WTC11 (cell line): ENCODE results near the gene CMTR1. TPM values are rescaled to one million over a fixed set of nuclear protein-coding genes. Genes with fewer than 3 reads are reported as not detected.

Source experiments
- ATAC-seq: fragments of 200-7000 bp; cut with Tn5 transposase; 2 replicates; pipeline ENCODE4 v1.10.0; 2021; ENCODE audit warnings: mild to moderate bottlenecking, moderate library complexity
- CTCF ChIA-PET: fragments of 300-600 bp; sonication (Branson Sonifier 250); formaldehyde crosslinking; loops from one replicate; lab custom pipeline; 2021; ENCODE audit warnings: antibody characterized with exemption; lab: Charles Lee
- POLR2A ChIA-PET: fragments of 350-600 bp; sonication (Branson Sonifier 250); formaldehyde crosslinking; loops from one replicate; lab custom pipeline; 2021; ENCODE audit warnings: antibody characterized with exemption; lab: Charles Lee
- DNase-seq: peaks from one replicate; pipeline ENCODE4 v3.0.0; 2021; ENCODE audit warnings: low spot score
- H3K27ac Mint-ChIP-seq: 2 replicates; pipeline ENCODE4 v1.8.0; 2021; ENCODE audit warnings: mixed read lengths
- H3K27me3 Mint-ChIP-seq: 2 replicates; pipeline ENCODE4 v1.8.0; 2021; ENCODE audit warnings: low read depth, mild to moderate bottlenecking, moderate library complexity, mixed read lengths
- H3K36me3 Mint-ChIP-seq: 2 replicates; pipeline ENCODE4 v1.8.0; 2021; ENCODE audit warnings: mixed read lengths
- H3K4me1 Mint-ChIP-seq: 2 replicates; pipeline ENCODE4 v1.8.0; 2022; ENCODE audit warnings: mixed read lengths
- H3K4me3 Mint-ChIP-seq: 2 replicates; pipeline ENCODE4 v1.8.0; 2021; ENCODE audit warnings: mild to moderate bottlenecking, moderate library complexity, mixed read lengths
- H3K9me3 Mint-ChIP-seq: 2 replicates; pipeline ENCODE4 v1.8.0; 2021; ENCODE audit warnings: mixed read lengths
- CBFB ChIP-seq: sonication (generic); formaldehyde crosslinking; IDR thresholded peaks from 2 replicates; pipeline ENCODE4 v1.8.1; 2022; ENCODE audit warnings: mild to moderate bottlenecking, low read depth, missing genetic modification reagents
- CDX4 ChIP-seq: fragments of 250-450 bp; sonication (Bioruptor Pico); IDR thresholded peaks from 2 replicates; pipeline ENCODE4 v1.9.0; 2021; ENCODE audit warnings: moderate library complexity, mild to moderate bottlenecking, inconsistent platforms, borderline replicate concordance
- E2F1 ChIP-seq: sonication (generic); formaldehyde crosslinking; IDR thresholded peaks from 2 replicates; pipeline ENCODE4 v1.8.0; 2022; ENCODE audit warnings: mild to moderate bottlenecking, missing genetic modification reagents
- E2F5 ChIP-seq: sonication (generic); formaldehyde crosslinking; IDR thresholded peaks from 2 replicates; pipeline ENCODE4 v1.8.1; 2022; ENCODE audit warnings: mild to moderate bottlenecking, moderate library complexity, missing genetic modification reagents
- FOXP1 ChIP-seq: sonication (generic); formaldehyde crosslinking; IDR thresholded peaks from 2 replicates; pipeline ENCODE4 v1.8.0; 2022; ENCODE audit warnings: missing genetic modification reagents, mild to moderate bottlenecking, moderate library complexity, borderline replicate concordance
- GABPB1 ChIP-seq: sonication (generic); formaldehyde crosslinking; IDR thresholded peaks from 2 replicates; pipeline ENCODE4 v1.8.1; 2023; ENCODE audit warnings: mild to moderate bottlenecking, missing genetic modification reagents
- IRF1 ChIP-seq: sonication (generic); formaldehyde crosslinking; IDR thresholded peaks from 2 replicates; pipeline ENCODE4 v1.8.0; 2023; ENCODE audit warnings: missing genetic modification reagents
- JAZF1 ChIP-seq: fragments of 250-450 bp; sonication (Bioruptor Pico); IDR thresholded peaks from 2 replicates; pipeline ENCODE4 v1.9.0; 2021; ENCODE audit warnings: moderate library complexity, mild to moderate bottlenecking, inconsistent platforms
- MYBL2 ChIP-seq: sonication (generic); formaldehyde crosslinking; IDR thresholded peaks from 2 replicates; pipeline ENCODE4 v1.8.1; 2023; ENCODE audit warnings: mild to moderate bottlenecking, moderate library complexity, missing genetic modification reagents
- PREB ChIP-seq: sonication (generic); formaldehyde crosslinking; IDR thresholded peaks from 2 replicates; pipeline ENCODE4 v1.8.1; 2022; ENCODE audit warnings: mild to moderate bottlenecking, missing genetic modification reagents, moderate library complexity, borderline replicate concordance
- RELA ChIP-seq: sonication (generic); formaldehyde crosslinking; IDR thresholded peaks from 2 replicates; pipeline ENCODE4 v1.8.1; 2022; ENCODE audit warnings: missing genetic modification reagents, mild to moderate bottlenecking, borderline replicate concordance
- SMAD4 ChIP-seq: sonication (generic); formaldehyde crosslinking; IDR thresholded peaks from 2 replicates; pipeline ENCODE4 v1.8.0; 2022; ENCODE audit warnings: mild to moderate bottlenecking, missing genetic modification reagents
- USF1 ChIP-seq: sonication (generic); formaldehyde crosslinking; IDR thresholded peaks from 2 replicates; pipeline ENCODE4 v1.8.0; 2022; ENCODE audit warnings: mild to moderate bottlenecking, missing genetic modification reagents
- ZNF121 ChIP-seq: sonication (generic); formaldehyde crosslinking; IDR thresholded peaks from 2 replicates; pipeline ENCODE4 v1.8.0; 2023; ENCODE audit warnings: missing genetic modification reagents
- ZNF512 ChIP-seq: sonication (generic); formaldehyde crosslinking; IDR thresholded peaks from 2 replicates; pipeline ENCODE4 v1.8.1; 2022; ENCODE audit warnings: missing genetic modification reagents, borderline replicate concordance
- total RNA-seq: library from RNA; stranded (reverse); gene quantifications from 3 replicates; pipeline ENCODE4 v1.2.3, GENCODE V29; 2021

CMTR1 gene
- total RNA-seq, 1 experiment from 2014 or later: 38.6 TPM

- no peak for TF ChIP-seq PREB
- TF ChIP-seq CDX4 (CRISPR knock-in tag): no peak
- no peak for TF ChIP-seq MYBL2 (CRISPR knock-in tag)
- no peak for TF ChIP-seq USF1
- TF ChIP-seq IRF1 (CRISPR knock-in tag): no peak
- TF ChIP-seq ZNF121 (CRISPR knock-in tag): no peak
- TF ChIP-seq JAZF1 (CRISPR knock-in tag): no peak
- no peak for TF ChIP-seq FOXP1 (CRISPR knock-in tag)
- no peak for TF ChIP-seq GABPB1 (CRISPR knock-in tag)
- no peak for TF ChIP-seq E2F1 (CRISPR knock-in tag)
- no peak for TF ChIP-seq SMAD4 (CRISPR knock-in tag)
- no peak for TF ChIP-seq CBFB (CRISPR knock-in tag)
Observed at GRCh38 chr6:37523412-37523811, 90.4 kb downstream of the CMTR1 start (continued).

GRCh38 chr6:37524025-37524969 lies 91.3 kb downstream of the CMTR1 start:
- H3K27ac Mint-ChIP-seq: no peak overlapping the region
- DNase-seq (no peak), ATAC-seq (no peak)
- H3K9me3 Mint-ChIP-seq: 0 out of 2 replicates have a peak, but pooled peaks cover 2% of the 10 kb centered on the region
- no peak overlapping the region for H3K4me3 Mint-ChIP-seq
- POLR2A ChIA-PET: no interaction called here
- no peaks in the 10 kb centered on the region; the same call in 1 of the 2 replicates for H3K27me3 Mint-ChIP-seq
- CTCF ChIA-PET: interaction anchor here (1.9 to 3.1 kb wide), 2 partner anchors 13 to 35 kb away, joined by 8 to 25 read pairs; no protein-coding TSS in a partner anchor
- TF ChIP-seq E2F5 (CRISPR knock-in tag) (no peak), RELA (CRISPR knock-in tag) (no peak), ZNF512 (CRISPR knock-in tag) (no peak)
- H3K4me1 Mint-ChIP-seq: peaks cover 6% of the 10 kb centered on the region
- H3K36me3 Mint-ChIP-seq: no peaks in the 10 kb centered on the region
